ENCODE measurements around the gene GNGT2.

GNGT2 gene

GRCh38 chr17:49210158-49211029 is at the start of gene GNGT2, which contains the start of gene ABI3:
GNGT2 (minus strand) TSS chr17:49210574; CDS start chr17:49207422, 3,152 bp downstream.
ABI3 (plus strand) TSS chr17:49210707; CDS start chr17:49210725, 18 bp downstream.
- no peak for DNase-seq

GRCh38 chr17:49259663-49260010 is 49.3 kb upstream of the GNGT2 start:
- no peak for DNase-seq

- no peak for DNase-seq
Measured at GRCh38 chr17:49258394-49258793, 48.0 kb upstream of the GNGT2 start.

GRCh38 chr17:49255125-49255524 is 44.8 kb upstream of the GNGT2 start:
- no peak for DNase-seq

GRCh38 chr17:49254066-49254465 is 43.7 kb upstream of the GNGT2 start:
- DNase-seq = no peak

- no peak for DNase-seq
Measured at GRCh38 chr17:49252148-49252695, 41.8 kb upstream of the GNGT2 start.

GRCh38 chr17:49249890-49250522 is 39.6 kb upstream of the GNGT2 start:
- no peak for DNase-seq

- no peak for DNase-seq
Measured at GRCh38 chr17:49249292-49249794, 39.0 kb upstream of the GNGT2 start.

GRCh38 chr17:49247944-49248343 is 37.6 kb upstream of the GNGT2 start:
- DNase-seq = no peak

GRCh38 chr17:49244839-49245238 is 34.5 kb upstream of the GNGT2 start:
- DNase-seq = no peak

GRCh38 chr17:49242813-49243212 is 32.4 kb upstream of the GNGT2 start:
- DNase-seq = no peak

GRCh38 chr17:49241692-49242397 is 31.5 kb upstream of the GNGT2 start:
- DNase-seq = no peak

GRCh38 chr17:49241040-49241439 is 30.7 kb upstream of the GNGT2 start:
- DNase-seq = no peak

- DNase-seq = no peak
Measured at GRCh38 chr17:49240619-49241018, 30.2 kb upstream of the GNGT2 start.

GRCh38 chr17:49239963-49240362 is 29.6 kb upstream of the GNGT2 start:
- no peak for DNase-seq

- no peak for DNase-seq
Measured at GRCh38 chr17:49235896-49236295, 25.5 kb upstream of the GNGT2 start.

- DNase-seq = no peak
Measured at GRCh38 chr17:49234509-49235080, 24.2 kb upstream of the GNGT2 start.

- DNase-seq = no peak
Measured at GRCh38 chr17:49231563-49231894, 21.2 kb upstream of the GNGT2 start.

- peak; percentile 60 for DNase-seq
Measured at GRCh38 chr17:49230636-49231562, 20.5 kb upstream of the GNGT2 start, which contains the start of gene PHOSPHO1. PHOSPHO1 (minus strand) TSS chr17:49230787; CDS start chr17:49226691, 4,096 bp downstream.

- no peak for DNase-seq
Measured at GRCh38 chr17:49229805-49230600, 19.6 kb upstream of the GNGT2 start.
